Measurements from ENCODE around the gene SNX5. TPM values are rescaled to one million over a fixed set of nuclear protein-coding genes. Genes with fewer than 3 reads are reported as not detected.

The SNX5 gene
- total and polyA plus RNA-seq, 9 of the 15 experiments (the other 6 are each of a cell fraction or from before 2014, with no cell fraction given), result 53.5 to 276 (median 160) TPM

- Histone ChIP-seq H3K4me1 (replicated peaks in 1 of 2; ENCODE audit: control insufficient read depth in 2 of 2, insufficient read depth in 2 of 2, low read length in 2 of 2) (peaks cover 9 to 16% of the 10 kb centered on the region in 2 experiments), H4K20me1 (replicated peaks; ENCODE audit: control insufficient read depth, insufficient read depth, low read length) (no peaks in the 10 kb centered on the region), H3K9me1 (ENCODE audit: control insufficient read depth, insufficient read depth, low read length) (no peaks in the 10 kb centered on the region), H3K79me2 (ENCODE audit: control insufficient read depth, insufficient read depth, low read length) (no peaks in the 10 kb centered on the region), H3K4me3 (no peak overlapping the region), H3K9me3 (replicated peaks; ENCODE audit: control insufficient read depth, insufficient read depth, low read depth, low read length) (no peaks in the 10 kb centered on the region), H3K27ac (ENCODE audit: extremely low read depth, low read depth, low read length) (no peak overlapping the region), H3K9ac (ENCODE audit: insufficient read depth in 1 of 2, low read depth in 2 of 2, low read length in 2 of 2) (peak overlapping the region in 1 of 2 experiments; percentile 42; a peak in 1 of 4 replicates), H3K36me3 (ENCODE audit: control insufficient read depth, insufficient read depth, low read length) (no peaks in the 10 kb centered on the region), H2AFZ (ENCODE audit: low read depth, low read length) (peak overlapping the region; percentile 51; the same call in 1 of the 2 replicates), H3K27me3 (ENCODE audit: control insufficient read depth in 2 of 2, insufficient read depth in 2 of 2, low read length in 2 of 2) (0 out of 5 replicates have a peak, but pooled peaks cover 0 to 5% of the 10 kb centered on the region in 2 experiments), H3K4me2 (ENCODE audit: insufficient read depth, low read length) (peak overlapping the region; percentile 30)
- in situ Hi-C loops (cut with MboI), result no loop called here
- BruUV-seq (replicated peaks), result no TSS peak
- intact Hi-C loops (cut with micrococcal nuclease), result loop anchor here (5.0 to 10.0 kb wide), 5 partner anchors 42 to 388 kb away; partner anchors contain the start of genes BFSP1 and RRBP1
- FAIRE-seq (no peak), ATAC-seq (peak; percentile 69), DNase-seq (ENCODE audit: extremely low read depth in 1 of 4, low spot score in 3 of 4) (peak in 3 of 4 experiments; percentile 18 to 28 (median 20))
- ChIA-PET CTCF (ENCODE audit: low intra/inter-chr PET ratio) (interaction anchor here (0.6 kb wide), 1 partner anchor 42 kb away, joined by 3 read pairs; no protein-coding TSS in a partner anchor), POLR2A (interaction anchor here (0.6 to 0.7 kb wide), 2 partner anchors 122 to 354 kb away, joined by 3 read pairs; no protein-coding TSS in a partner anchor)
- peak; percentile 60; the same call in 1 of the 2 replicates for TF ChIP-seq ATF7 (IDR thresholded peaks at IDR 0.05)
- TF ChIP-seq ILK (tag; IDR thresholded peaks at IDR 0.05; ENCODE audit: borderline replicate concordance, low read depth), result no peak
- peak; percentile 37; the same call in 1 of the 2 replicates for TF ChIP-seq JUN (IDR thresholded peaks at IDR 0.05; ENCODE audit: borderline replicate concordance, low read depth, low read length)
- TF ChIP-seq JUN (CRISPR knock-in tag; IDR thresholded peaks at IDR 0.05; ENCODE audit: borderline replicate concordance), result no peak
- TF ChIP-seq ZNF431 (CRISPR knock-in tag; IDR thresholded peaks at IDR 0.05), result no peak
- no peak for TF ChIP-seq TFE3 (CRISPR knock-in tag; IDR thresholded peaks at IDR 0.05)
- TF ChIP-seq HNRNPH1 (optimal IDR thresholded peaks at IDR 0.05; ENCODE audit: low read depth, low read length), result no peak
- TF ChIP-seq NKRF (IDR thresholded peaks at IDR 0.05; ENCODE audit: borderline replicate concordance), result no peak
- peak; percentile 83 for TF ChIP-seq EGR1 (conservative IDR thresholded peaks at IDR 0.05)
- TF ChIP-seq JUND (IDR thresholded peaks at IDR 0.05; ENCODE audit: borderline replicate concordance, low read depth, low read length), result peak; percentile 74; the same call in 1 of the 2 replicates
- TF ChIP-seq JUND (tag; IDR thresholded peaks at IDR 0.05; ENCODE audit: borderline replicate concordance, low read depth, low read length), result no peak; the same call in 2 of the 3 replicates
- peak; percentile 79 for TF ChIP-seq ATF3 (IDR thresholded peaks at IDR 0.05)
- no peak for TF ChIP-seq ATF3 (CRISPR knock-in tag; conservative IDR thresholded peaks at IDR 0.05)
- 12% methylated on average over 15 of the region's 17 CpGs for WGBS (ENCODE audit: insufficient coverage, low coverage, missing lambda C conversion rate)
These were observed 72.9 kb downstream of the SNX5 start for GRCh38 chr20:17895641-17896171.

All from K562 (cell line).